Effector CD4-positive, alpha-beta T cell (primary cell): ENCODE data around the gene MVD.
"Not testable (repeated sequence)": the region's sequence is repeated elsewhere in the genome, so short reads cannot be mapped to it uniquely, and the experiment has no call there.

Source experiments
- DNase-seq: peaks from one replicate; pipeline ENCODE4 v3.0.0-alpha.2; 2020

Gene MVD

DNA sequence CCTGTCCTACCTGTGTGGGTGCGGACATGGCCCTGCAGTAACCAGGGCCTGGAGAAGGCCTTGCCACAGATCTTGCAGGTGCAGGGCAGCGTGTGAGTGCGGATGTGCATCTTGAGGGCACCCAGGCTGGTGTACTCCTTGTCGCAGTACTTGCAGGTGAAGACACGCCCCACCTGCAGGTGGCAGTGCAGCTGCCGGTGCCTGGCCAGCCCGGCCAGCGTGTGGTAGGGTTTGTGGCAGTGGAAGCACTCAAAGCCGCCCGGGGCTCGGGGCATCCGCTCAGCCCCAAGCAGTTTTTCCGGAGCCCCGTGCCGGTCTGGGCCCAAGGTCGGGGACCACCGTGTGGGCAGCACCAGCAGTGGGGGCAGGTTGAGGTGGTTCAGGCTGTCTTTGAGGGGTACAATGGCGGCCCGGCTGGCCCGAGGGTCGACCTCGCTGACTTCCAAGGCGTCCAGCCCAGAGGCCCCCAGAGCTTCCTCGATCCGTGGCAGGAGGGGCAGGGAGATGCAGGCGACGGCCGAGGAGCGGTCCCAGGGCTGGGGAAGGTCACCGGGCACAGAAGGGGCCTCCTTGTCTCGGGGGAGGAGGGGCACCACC, 18.3 kb upstream of the MVD start:
- peak; percentile 41 for DNase-seq

DNA sequence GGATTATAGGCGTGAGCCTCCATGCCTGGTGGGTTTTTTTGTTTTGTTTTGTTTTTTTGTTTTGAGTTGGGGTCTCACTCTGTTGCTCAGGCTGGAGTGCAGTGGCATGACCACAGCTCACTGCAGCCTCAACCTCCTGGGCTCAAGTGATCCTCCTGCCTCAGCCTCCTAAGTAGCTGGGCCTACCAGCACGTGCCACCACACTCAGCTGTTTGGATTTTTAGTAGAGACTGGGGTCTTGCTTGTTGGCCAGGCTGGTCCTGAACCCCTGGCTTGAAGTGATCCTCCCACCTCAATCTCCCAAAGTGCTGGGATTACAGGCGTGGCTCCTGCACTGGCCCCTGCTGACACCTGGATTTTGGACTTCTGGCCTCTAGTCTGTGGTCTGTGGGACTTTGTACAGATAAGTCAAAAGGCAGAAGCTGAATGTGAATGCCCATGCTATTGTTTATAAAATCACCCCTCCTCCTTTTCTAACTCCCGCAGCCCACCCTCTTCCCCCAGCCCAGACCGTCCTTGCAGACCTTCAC, 17.7 kb upstream of the MVD start:
- DNase-seq, result no peak

DNA sequence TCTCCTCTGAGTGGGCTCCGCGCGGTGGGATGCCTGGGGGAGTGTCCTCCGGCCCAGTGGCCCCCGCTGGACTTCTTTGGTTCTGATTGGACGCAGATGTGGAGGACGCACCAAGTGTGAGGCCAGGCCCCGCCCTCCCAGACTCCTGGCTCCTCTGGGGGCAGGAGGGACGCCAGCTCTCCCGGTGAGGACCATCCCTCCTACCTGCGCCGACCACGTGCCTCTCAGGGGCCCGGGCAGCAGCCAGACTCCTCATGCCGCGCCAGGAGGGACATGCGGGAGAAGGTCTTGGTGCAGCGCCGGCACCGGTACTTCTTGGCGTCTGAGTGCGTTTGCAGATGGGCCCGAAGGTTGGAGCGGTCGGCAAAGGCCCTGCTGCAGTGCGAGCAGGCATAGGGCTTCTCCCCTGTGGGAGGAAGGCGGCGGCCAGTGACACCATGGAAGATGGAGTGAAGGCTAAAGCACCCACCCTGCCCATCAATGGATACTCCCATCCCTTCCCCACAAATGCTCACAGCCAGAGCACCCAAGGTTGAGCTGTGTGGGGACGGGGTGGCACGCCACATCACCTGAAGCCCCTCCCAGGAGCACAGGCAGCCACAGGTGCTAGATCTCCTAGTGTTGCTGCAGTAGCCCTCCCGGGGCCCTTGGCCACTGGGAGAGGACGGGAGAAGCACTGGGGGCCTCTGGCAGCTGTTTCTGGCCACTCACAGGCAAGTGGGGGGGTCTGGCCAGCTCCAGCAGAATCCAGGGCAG, 15.5 kb upstream of the MVD start:
- no peak for DNase-seq

DNA sequence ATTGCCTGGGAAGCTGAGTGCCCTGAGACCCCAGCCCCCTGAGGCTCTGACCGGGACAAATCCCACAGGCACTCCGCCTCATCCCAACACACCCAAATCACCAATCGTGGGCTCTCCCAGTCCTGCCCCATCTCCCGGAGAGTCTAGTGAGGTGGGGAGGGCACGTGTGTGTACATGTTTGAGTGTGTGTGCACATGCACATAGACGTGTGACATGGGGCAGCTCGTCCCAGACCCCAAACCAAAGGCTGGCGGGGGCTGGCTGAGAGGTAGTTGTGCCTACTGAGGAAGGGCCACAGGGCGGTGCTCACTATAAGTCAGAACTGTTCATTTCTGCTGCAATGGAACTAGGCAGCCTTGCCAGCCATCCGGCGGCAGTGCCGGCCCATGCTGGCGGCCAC, 14.8 kb upstream of the MVD start:
- no peak for DNase-seq

DNA sequence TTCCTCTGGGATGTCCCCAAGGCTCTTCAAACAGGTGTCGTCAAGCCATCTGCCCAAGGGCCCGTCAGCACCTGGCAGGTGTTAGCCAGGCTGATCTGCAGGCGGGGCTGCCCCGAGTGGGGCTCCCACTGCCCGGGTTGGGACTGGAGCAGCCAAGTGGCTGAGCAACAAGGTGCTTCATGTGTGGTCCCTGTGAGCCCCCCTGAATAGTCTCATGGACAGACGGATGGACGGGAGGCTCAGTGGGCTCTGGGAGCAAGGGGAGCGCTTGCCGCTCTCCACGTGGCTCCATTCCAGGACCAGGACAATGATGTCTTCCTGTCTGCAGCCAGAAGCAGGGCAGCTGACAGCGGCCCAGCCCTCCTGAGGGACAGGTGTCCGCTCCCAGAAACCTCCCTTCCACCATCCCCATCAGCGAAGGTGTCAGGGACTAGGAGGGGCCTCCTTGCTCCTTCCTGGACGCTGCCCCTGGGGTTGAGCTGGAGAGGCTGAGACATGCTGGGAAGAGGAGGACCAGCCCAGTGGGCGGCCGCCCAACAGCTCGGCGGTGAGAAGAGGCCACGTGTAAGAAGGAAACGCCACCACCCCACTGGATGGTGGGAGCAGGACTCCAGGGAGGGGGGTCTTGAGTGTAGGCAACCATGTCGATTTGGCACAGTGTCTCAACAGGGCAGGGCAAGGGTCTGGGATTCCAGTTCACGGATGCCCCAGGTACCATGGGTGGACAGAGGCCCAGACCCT, 13.8 kb upstream of the MVD start:
- no peak for DNase-seq

DNA sequence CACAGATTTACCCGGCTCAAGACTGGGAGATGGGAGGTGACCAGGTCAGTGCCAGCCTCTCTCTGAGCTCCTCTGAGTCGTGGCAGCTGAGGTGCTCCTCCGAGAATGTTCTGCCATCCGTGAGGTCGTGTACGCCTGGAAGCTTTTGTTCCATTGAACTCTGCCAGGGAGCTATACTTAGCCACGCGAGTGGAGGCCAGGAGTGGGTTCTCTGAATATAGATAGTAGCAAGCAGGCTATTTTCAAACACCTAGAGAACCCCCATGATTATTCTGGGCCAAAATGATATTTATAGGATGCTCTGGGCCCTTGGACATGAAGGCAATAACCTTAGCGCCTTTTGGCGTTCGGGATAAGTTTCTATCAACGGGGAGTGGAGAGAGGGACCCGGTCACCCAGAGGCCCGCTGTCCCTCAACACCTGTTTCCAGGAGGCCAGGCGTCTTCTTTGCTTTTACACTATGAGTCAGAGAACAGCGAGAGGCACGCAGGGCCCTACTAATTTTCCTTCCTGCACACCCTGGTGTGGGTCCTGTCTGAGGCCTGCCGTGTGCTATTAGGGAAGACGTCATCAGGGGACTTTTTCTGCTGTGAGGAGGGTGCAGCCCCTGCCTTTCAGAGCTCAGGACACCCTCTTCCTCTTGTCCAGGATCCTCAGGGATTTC, 11.0 kb upstream of the MVD start:
- DNase-seq, result no peak

DNA sequence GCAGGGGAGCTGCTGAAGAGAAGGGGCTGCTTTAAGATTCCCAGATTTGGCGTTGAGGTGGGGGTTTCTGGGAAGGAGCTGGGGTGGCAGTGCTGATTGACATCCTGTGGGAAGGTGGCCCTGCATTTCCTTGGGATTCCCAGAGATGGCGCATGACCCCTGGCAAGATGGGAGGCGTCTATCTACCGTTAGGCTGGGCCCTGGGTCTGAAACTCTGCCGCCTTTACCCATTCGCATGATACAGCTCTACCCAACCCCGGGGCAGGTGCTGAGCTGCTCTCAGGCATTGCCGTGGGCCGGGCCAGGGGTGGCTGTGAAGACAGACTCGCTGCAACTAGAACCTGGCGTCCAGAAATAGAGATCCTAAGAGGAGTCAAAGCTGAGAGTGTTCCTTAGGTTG, 9.9 kb upstream of the MVD start:
- DNase-seq, result no peak

DNA sequence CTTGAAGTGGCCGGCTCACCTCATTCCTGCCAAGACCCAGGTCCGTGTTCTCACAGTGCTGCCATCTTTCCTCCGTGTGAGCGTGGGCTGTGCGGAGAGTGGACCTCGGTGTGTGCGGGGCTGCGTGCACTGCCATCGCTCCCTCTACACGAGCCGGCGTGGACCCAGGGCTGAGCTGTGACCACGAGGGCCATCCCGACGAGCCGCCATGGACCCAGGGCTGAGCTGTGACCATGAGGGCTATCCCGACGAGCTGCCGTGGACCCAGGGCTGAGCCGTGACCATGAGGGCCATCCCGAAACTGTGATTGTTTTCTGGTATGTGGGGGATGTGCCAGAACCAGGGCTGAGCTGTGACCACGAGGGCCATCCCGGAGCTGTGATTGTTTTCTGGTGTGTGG, 8.9 kb upstream of the MVD start:
- DNase-seq, result no peak

DNA sequence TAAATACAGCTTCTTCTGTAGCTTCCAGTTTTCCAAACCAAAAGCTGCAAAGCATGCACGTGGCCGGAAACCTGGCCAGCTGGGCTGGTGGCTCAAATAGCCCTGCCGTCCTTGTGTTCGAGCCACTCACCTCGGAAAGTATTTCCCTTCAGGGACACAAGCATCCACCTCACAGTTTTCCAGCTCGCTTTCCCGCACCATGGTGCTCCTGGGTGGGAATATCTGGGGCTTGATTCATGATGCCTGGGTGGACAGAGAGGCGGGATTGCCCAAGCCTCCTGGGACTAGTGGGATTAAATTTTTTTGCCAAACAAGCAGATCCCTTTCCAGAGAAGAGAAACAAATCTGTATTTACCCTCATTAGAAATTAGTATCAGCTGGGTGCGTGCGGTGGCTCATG, 7.1 kb upstream of the MVD start:
- DNase-seq, result no peak

DNA sequence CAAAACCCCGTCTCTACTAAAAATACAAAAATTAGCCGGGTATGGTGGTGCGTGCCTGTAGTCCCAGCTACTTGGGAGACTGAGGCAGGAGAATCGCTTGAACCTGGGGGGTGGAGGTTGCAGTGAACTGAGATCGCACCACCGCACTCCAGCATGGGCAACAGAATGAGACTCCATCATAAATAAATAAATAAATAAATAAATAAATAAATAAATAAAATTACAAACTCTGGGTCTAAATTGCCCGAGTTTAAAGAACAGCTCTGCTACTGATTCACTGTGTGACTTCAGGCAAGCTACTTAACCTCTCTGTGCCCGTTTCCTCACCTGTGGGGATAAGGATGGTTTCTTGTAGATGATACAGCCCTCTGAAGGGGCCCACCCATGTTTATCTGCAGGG, 6.6 kb upstream of the MVD start:
- DNase-seq, result not testable (repeated sequence)

DNA sequence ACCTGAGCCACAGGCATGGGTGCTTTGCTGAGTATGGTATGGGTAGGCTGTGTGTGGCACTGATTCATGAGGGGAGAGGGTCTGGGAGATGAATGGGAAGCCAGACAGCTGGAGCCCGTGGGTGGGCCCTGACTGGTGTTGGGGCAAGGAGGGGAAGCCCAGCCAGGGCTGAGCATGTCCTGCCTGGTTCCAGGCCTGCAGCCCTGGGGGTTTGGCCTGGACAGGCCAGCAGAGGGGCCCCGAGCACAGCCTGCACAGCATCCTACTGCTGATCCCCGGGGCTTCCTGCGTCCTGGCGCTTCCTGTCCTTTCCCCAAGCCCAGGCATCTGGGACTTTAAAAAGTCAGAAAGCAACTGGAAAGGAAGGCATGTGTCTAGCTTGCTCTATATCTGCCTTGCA, 4.6 kb upstream of the MVD start:
- no peak for DNase-seq

DNA sequence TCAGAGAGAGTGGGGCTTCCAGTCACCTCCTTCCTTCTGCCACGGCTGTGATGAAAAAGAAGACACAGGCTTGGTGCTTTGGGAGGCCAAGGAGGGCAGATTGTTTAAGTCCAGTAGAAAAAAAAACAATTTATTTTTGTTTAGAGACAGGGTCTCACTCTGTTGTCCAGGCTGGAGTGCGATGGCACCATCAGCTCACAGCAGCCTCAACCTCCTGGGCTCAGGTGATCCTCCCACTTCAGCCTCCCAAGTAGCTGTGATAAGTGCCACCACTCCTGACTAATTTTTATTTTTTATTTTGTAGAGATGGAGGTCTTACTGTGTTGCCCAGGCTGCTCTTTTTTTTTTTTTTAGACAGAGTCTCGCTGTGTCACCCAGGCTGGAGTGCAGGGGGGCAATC, 2.7 kb upstream of the MVD start:
- no peak for DNase-seq

DNA sequence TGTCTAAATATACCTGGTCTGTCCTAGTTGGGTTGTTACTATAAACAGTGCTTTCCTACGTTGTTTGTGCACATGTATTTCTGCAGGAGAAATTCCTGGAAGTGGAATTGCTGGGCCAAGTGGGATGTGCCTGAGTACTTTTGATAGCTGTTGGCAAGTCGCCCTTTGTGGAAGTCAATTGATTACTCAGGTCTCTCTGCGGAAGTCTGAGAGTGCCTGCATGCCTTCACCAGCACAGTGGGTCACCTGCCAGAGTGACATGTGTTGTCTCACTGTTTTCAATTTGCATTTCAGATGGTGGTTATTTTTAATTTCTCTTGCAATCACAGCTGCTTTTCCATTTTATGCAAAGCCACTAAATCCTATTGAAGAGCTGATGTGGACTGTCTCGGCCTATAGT, 2.3 kb upstream of the MVD start:
- DNase-seq, result no peak

DNA sequence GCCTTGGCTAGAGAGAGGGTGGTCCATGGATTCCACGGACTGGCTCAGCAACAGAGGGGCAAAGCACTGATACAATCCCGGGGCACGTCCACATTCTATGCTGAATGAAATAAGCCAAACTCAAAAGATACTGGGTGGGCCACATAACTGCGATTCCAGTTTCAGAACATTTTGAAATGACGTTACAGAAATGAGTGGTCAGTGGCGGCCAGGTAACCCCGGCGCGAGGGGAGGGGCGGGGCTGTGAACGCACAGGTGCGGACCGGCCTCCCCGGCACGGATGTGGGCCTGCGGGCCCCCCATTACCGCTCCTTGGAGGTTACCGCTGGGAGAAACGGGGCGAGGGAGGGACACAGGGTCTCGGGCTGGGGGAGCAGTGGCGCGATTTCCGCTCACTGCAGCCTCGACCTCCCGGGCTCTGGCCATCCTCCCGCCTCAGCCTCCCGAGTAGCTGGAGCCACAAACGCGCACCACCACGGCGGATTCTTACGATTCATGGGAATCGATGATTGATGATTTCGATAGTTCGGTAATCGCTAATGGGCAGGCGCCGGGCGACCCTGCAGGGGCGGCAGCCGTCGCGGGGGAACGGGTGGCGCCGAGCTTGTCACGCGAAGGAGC, 559 bp downstream of the MVD start:
- DNase-seq, result no peak

DNA sequence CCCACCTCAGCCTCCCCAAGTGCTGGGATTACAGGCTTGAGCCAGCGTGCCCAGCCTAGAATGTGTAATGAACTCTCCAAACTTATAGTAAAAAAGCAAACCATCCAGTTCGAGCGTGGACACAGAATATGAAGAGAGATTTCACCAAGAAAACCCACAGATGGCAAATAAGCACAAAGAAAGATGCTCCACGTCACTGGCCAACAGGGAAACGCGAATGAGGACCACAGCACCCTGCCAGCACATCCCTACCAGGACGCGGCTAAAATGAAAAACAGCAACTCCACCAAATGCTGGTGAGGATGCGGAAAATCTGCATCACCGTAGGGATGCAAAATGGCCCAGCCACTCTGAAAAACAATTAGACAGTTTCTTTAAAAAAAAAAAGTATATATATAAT, 1.4 kb downstream of the MVD start:
- no peak for DNase-seq

DNA sequence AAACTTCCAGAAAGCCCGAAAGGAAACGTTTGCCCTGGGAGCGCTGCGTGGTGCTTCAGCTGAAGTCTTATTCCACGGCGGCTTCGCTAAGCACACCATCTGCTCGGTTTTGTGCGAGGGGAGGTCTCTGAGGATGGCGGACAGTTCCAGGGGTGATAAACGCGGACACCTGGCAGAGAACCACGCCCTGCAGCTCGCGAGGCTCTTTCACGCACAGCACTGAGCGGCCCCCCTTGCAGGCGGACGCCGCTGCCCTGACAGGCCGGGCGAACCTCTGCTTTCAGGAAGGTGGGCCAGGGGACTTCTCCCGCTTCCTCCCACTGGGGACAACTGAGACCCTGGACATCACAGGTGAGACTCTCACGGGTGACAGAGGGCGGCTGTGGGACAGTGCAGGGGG, 3.7 kb downstream of the MVD start:
- no peak for DNase-seq

DNA sequence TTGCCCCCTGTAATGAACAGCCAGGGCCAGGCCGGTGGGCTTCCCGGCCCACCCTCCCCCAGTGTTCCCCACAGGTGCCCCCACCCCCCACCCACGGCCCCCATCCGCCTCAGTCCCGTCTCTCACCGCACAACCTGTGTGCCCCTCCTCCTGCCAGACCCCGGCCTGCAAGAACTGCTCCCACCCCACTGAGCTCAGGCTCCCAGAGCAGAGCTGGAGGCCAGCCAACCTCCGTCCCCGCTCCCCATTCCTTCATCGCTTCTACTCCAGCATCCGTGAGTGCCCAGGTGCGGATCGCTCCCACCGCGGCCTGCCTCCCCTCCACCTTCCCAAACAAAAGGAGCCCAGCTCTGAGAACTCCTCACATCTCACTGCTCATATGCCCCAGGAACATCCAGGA, 4.2 kb downstream of the MVD start:
- DNase-seq, result no peak

DNA sequence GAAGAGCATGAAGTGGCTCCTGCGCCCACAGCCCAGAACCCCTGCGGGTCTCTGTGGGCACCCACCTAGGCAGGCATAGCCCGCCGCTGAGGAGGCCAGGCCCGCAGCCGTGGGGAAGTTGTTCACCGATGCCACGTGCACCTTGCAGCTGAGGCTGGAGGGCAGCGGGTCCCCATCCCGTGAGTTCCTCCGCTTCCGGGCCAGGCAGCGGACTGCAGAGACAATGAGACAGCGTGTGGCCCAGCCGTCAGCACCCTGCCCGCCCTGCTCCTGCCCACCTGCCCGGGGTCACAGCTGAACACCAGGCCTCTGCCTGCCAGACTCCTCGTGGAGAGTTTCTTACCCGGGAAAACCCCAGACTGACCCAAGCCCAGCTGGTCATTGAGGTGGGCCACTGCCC, 5.5 kb downstream of the MVD start:
- DNase-seq, result no peak

DNA sequence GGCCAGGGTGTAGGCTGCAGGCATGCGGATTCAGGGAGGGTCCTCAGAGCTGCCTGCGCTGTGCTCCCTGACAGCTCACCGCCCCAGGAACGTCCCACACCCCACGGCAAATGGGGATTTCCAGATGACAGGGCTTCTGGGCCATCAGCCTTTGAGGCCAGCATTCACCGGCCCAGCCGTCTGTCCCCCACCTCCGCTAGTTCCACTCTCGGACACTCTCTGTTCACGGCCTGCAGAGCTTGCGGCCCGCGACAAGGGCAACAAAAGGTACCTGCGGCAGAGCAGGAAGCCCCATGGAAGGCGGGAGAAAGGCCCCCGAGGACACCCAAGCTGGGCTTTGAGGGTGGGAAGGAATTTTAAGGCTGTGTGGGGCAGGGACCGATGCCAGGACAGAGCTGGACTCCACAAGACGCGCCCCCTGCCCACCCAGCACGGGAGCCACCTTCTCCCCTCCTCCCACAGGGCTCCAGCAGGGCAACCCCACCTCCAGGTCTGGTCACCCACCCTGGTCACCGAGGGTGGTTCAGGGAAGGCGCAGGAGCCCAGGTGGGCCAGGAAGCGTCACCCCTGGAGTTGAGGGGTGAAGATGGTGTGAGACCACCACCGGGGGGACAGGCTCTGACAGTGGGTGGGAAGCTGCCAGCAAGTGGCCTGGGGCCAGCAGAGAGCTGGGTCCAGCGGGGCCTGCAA, 6.5 kb downstream of the MVD start:
- DNase-seq, result no peak

DNA sequence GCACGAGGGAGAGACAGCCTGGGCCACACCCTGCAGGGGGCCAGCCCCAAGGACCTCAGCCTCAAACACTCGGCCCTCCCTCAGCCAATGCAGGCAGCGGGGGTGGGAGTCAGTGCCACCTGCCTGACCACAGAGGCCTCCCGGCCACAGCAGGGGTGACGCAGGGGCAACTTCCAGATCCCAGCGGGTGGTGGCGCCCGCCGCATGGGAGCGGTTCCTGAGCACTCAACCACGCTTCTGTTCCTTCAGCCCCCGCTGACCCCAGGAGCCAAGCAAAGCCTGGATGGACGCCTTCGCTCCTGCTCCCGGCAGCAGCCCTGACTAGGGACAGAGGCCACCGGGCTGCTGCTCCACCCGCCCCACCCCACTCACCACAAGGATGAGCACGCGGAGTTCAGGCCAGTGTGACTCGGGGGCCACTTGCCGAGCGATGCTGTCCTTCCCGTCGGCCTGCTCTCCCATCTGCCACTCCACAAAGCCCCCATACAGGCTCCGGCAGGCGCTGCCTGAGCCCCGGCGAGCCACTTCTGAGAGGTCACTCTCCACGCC, 7.1 kb downstream of the MVD start:
- DNase-seq, result no peak

DNA sequence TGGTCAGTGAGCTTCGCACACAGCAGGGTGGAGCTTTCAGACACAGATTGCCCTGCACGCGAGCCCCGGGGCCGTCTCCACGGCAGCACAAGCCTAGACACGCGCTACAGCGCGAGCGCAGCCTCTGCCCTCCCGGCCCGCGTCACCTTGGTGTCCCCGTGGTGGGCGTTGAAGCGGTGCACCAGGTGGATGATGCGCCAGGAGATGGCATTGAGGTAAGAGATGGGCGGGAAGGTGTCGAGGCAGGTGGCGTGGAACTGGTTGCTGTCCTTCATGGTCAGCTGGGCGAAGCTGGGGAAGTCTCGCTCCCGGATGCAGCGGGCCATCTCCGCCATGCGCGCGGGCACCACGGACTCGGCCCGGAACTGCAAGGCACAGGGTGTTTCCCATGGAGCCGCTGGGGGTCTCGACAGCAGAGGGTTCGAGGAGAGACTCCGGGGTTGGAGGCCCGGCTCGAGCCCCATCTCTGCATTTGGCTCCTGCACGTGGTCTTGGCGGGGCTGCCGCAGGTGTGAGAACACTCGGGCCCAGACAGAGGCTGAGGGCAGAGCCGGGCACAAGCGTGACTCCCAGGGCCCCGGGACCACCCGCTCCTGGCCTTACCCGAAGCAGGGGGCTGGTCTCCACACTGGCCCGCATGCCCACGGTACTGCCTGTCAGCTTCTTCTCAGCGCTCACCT, 7.7 kb downstream of the MVD start:
- no peak for DNase-seq
